SH-SY5Y (cell line): ENCODE measurements around the gene SLIT1.

Experiments used
- GATA2 ChIP-seq: IDR thresholded peaks from 2 replicates; pipeline ENCODE4 v1.6.1; 2011; ENCODE audit warnings: mild to moderate bottlenecking, low read depth, low read length
- GATA3 ChIP-seq: IDR thresholded peaks from 2 replicates; pipeline ENCODE4 v1.6.1; 2011; ENCODE audit warnings: low read depth, mild to moderate bottlenecking, low read length, moderate library complexity

- TF ChIP-seq GATA2 (no peak), GATA3 (no peak)
Observed at GRCh38 chr10:97066877-97067555, 118.7 kb downstream of the SLIT1 start.
